Spleen (tissue), 7 donors: ENCODE data around the gene TRIM54.

Experiments used
- CTCF ChIP-seq, 11 experiments: fragments of 200-600 bp in 7 of 11; fragments of 450-650 bp in 4 of 11; sonication (generic) in 4 of 11; IDR thresholded peaks in 8 of 11; conservative IDR thresholded peaks in 3 of 11; 1 replicate in 7 of 11; 2 replicates in 4 of 11; pipeline versions ENCODE4 v1.4.0 to v1.8.0; 2016 to 2021; ENCODE audit warnings: antibody characterized with exemption in 11 of 11, inconsistent platforms in 4 of 11, mild to moderate bottlenecking in 1 of 11
- POLR2A ChIP-seq, 3 donors: fragments of 450-650 bp; IDR thresholded peaks; one replicate each; pipeline ENCODE4 v1.5.1; 2017; ENCODE audit warnings: antibody characterized with exemption in 3 of 3, mild to moderate bottlenecking in 1 of 3
- POLR2AphosphoS5 ChIP-seq, 3 donors: sonication (generic); formaldehyde crosslinking; IDR thresholded peaks; one replicate each; pipeline ENCODE4 v1.5.1; 2017; ENCODE audit warnings: antibody characterized with exemption in 3 of 3
- donor health status: DM: no; HTN: no; CAD: no; lungs with moderate emphysema.
- donor health status: DM: no; HTN: no; CAD: no.
- donor health status: DM: no; HTN: no; CAD: no.

- no peak for TF ChIP-seq CTCF (IDR thresholded peaks at IDR 0.05 in 8 of 11, conservative IDR thresholded peaks at IDR 0.05 in 3 of 11)
- no peak for TF ChIP-seq POLR2AphosphoS5 (IDR thresholded peaks at IDR 0.05)
- no peak for TF ChIP-seq POLR2A (IDR thresholded peaks at IDR 0.05)
Observed at GRCh38 chr2:27316655-27317412, 34.6 kb downstream of the TRIM54 start.
